Measurements from ENCODE around the gene CNOT1. TPM values are rescaled to one million over a fixed set of nuclear protein-coding genes. Genes with fewer than 3 reads are reported as not detected.
"Not testable (repeated sequence)": the region's sequence is repeated elsewhere in the genome, so short reads cannot be mapped to it uniquely, and the experiment has no call there.

The CNOT1 gene
- total RNA-seq, 2 donors from 2014 or later: 102 to 190 TPM

DNA sequence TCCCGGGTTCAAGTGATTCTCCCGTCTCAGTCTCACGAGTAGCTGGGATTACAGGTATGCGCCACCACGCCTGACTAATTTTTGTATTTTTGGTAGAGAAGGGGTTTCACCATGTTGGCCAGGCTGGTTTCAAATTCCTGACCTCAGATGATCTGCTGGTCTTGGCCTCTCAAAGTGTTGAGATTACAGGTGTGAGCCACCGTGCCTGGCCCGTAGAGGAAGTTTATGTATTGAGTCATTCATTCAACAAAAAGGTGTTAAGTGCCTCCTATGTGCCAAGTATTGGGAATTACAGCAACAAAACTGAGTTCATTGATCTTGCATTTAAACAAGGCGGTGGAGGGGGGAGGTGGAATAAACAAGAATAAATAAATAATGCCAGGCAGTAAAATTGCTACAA is 10.2 kb upstream of the CNOT1 start:
- no peak for TF ChIP-seq POLR2AphosphoS5 (IDR thresholded peaks at IDR 0.05)
- no peak for TF ChIP-seq CTCF (IDR thresholded peaks at IDR 0.05)
- no peak for TF ChIP-seq POLR2A (IDR thresholded peaks at IDR 0.05)

GRCh38 chr16:58639230-58639629 is 9.6 kb upstream of the CNOT1 start:
- no peaks in the 10 kb centered on the region for H3K9me3 ChIP-seq
- H3K4me3 ChIP-seq: no peak overlapping the region
- DNase-seq (ENCODE audit: low spot score): no peak
- no peaks in the 10 kb centered on the region for H3K36me3 ChIP-seq
- no peaks in the 10 kb centered on the region for H3K27me3 ChIP-seq (replicated peaks; ENCODE audit: insufficient read depth)
- whole genome bisulfite sequencing: 94% methylated on average over 4 of the region's 4 CpGs
- no peaks in the 10 kb centered on the region for H3K4me1 ChIP-seq (replicated peaks)
- no peak for TF ChIP-seq CTCF (IDR thresholded peaks at IDR 0.05)
- no peak for TF ChIP-seq POLR2AphosphoS5 (IDR thresholded peaks at IDR 0.05)
- no peak for TF ChIP-seq POLR2A (IDR thresholded peaks at IDR 0.05)
- H3K27ac ChIP-seq: no peak overlapping the region
- intact Hi-C loops (cut with DNase I): no loop called here

More for the DNA sequence above, 10.2 kb upstream of the CNOT1 start:
- Histone ChIP-seq H3K36me3 (no peaks in the 10 kb centered on the region), H3K4me3 (no peak overlapping the region), H3K27ac (no peak overlapping the region), H3K9me3 (no peaks in the 10 kb centered on the region), H3K27me3 (replicated peaks; ENCODE audit: insufficient read depth) (no peaks in the 10 kb centered on the region), H3K4me1 (replicated peaks) (no peaks in the 10 kb centered on the region)
- no peak for DNase-seq (ENCODE audit: low spot score)
- intact Hi-C loops (cut with DNase I): no loop called here
- WGBS: 82% methylated on average over 8 of the region's 8 CpGs

DNA sequence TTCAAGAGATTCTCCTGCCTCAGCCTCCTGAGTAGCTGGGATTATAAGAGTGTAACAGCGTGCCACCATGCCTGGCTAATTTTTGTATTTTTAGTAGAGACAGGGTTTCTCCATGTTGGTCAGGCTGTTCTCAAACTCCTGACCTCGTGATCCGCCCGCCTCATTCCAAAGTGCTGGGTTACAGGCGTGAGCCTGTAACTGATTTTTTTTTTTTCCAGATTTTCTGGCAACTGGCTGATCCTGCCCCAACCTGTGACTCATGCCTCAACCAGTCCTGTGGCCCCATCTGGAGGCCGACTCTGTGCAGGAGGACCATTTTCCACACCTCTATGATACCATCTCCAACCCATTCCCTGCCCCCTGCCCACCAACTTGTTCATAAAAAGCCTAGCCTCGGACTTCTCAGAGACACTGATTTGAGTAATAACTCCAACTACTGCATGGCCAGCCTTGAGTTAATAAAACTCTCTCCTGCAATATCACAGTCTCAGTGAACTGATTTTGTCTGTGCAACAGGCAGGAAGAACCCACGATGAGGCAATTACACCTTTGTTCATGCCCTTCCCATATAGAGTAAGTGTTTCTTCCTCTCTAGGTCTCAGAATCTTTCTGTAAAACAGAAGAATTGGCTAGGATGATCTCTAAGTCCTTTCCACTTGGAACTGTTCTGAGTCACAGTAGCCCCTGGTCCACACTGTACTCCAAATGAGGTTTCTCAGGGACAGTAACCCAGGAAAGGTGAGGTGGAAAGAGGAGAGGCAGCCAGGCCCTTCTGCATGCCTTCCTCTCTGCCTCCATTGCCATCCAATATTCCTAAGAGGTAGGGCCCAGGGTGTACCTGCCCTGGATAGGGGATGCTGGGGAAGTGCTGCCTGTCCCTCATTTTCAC is 8.8 kb upstream of the CNOT1 start:
- Histone ChIP-seq H3K36me3 (no peaks in the 10 kb centered on the region), H3K4me3 (no peak overlapping the region), H3K4me1 (replicated peaks) (no peaks in the 10 kb centered on the region), H3K27ac (no peak overlapping the region), H3K9me3 (no peaks in the 10 kb centered on the region), H3K27me3 (replicated peaks; ENCODE audit: insufficient read depth) (no peaks in the 10 kb centered on the region)
- TF ChIP-seq POLR2A (IDR thresholded peaks at IDR 0.05): no peak
- peak in 2 of 4 experiments; percentile 21 to 32 for TF ChIP-seq CTCF (IDR thresholded peaks at IDR 0.05)
- TF ChIP-seq POLR2AphosphoS5 (IDR thresholded peaks at IDR 0.05): no peak
- no peak for DNase-seq (ENCODE audit: low spot score)
- WGBS: 31% methylated on average over 8 of the region's 8 CpGs
- intact Hi-C loops (cut with DNase I): no loop called here

- intact Hi-C loops (cut with DNase I); H3K4me3 ChIP-seq; H3K9me3 ChIP-seq; H3K36me3 ChIP-seq; H3K27me3 ChIP-seq (replicated peaks; ENCODE audit: insufficient read depth); H3K27ac ChIP-seq; H3K4me1 ChIP-seq (replicated peaks); DNase-seq (ENCODE audit: low spot score): not testable (repeated sequence)
- WGBS: 92% methylated on average over 6 of the region's 6 CpGs
These were observed 7.4 kb upstream of the CNOT1 start for GRCh38 chr16:58637021-58637420.

DNA sequence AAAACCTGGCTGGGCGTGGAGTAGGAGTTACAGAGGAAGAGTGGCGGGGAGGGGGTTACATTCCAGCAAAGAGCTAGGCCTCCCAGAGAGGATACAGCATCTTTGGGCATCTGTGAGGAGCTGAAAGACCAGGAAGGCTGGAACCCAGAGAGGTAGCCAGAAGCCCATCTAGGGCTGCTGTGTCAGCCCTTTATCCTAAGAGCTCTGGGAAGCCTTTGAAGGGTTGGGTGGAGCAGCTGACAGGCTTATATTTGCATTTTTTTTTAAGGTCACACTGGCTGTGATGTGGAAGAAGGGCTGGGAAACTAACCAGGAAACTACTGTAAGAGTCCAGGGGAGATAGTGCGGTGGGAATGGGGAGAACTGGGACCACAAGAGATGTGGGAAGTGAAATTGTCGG is 6.8 kb upstream of the CNOT1 start:
- Histone ChIP-seq H3K27ac (no peak overlapping the region), H3K27me3 (replicated peaks; ENCODE audit: insufficient read depth) (no peaks in the 10 kb centered on the region), H3K4me1 (replicated peaks) (no peaks in the 10 kb centered on the region), H3K9me3 (no peaks in the 10 kb centered on the region), H3K4me3 (no peak overlapping the region), H3K36me3 (no peaks in the 10 kb centered on the region)
- no peak for DNase-seq (ENCODE audit: low spot score)
- WGBS: 90% methylated on average over 4 of the region's 4 CpGs
- intact Hi-C loops (cut with DNase I): no loop called here
- TF ChIP-seq POLR2A (IDR thresholded peaks at IDR 0.05): no peak

- TF ChIP-seq POLR2A (IDR thresholded peaks at IDR 0.05) (no peak), POLR2AphosphoS5 (IDR thresholded peaks at IDR 0.05) (no peak), CTCF (IDR thresholded peaks at IDR 0.05) (no peak)
- 85% methylated on average over 4 of the region's 4 CpGs for WGBS
- Histone ChIP-seq H3K4me3 (no peak overlapping the region), H3K9me3 (no peaks in the 10 kb centered on the region), H3K27me3 (replicated peaks; ENCODE audit: insufficient read depth) (no peaks in the 10 kb centered on the region), H3K36me3 (no peaks in the 10 kb centered on the region), H3K4me1 (replicated peaks) (no peaks in the 10 kb centered on the region), H3K27ac (no peak overlapping the region)
- no peak for DNase-seq (ENCODE audit: low spot score)
- intact Hi-C loops (cut with DNase I): no loop called here
These were observed 5.9 kb upstream of the CNOT1 start for GRCh38 chr16:58635502-58635901.

All from prostate gland (tissue), 2 donors.